Nephron (organoid): ENCODE data around the gene TGFA.

Source experiments
- H3K27ac Mint-ChIP-seq, 3 experiments: 2 replicates each; pipeline ENCODE4 v1.8.0; 2020; ENCODE audit warnings: mixed read lengths in 3 of 3, mild to moderate bottlenecking in 2 of 3, moderate library complexity in 1 of 3
- H3K27me3 Mint-ChIP-seq: 2 replicates; pipeline ENCODE4 v1.8.0; 2021; ENCODE audit warnings: low read depth, mild to moderate bottlenecking, moderate library complexity, mixed read lengths
- H3K36me3 Mint-ChIP-seq: 2 replicates; pipeline ENCODE4 v1.8.0; 2020; ENCODE audit warnings: low read depth, mixed read lengths
- H3K4me1 Mint-ChIP-seq: 2 replicates; pipeline ENCODE4 v1.8.0; 2020; ENCODE audit warnings: mixed read lengths
- H3K4me3 Mint-ChIP-seq, 3 experiments: 2 replicates each; pipeline ENCODE4 v1.8.0; 2020; ENCODE audit warnings: mild to moderate bottlenecking in 3 of 3, mixed read lengths in 3 of 3, moderate library complexity in 2 of 3
- H3K9me3 Mint-ChIP-seq: 2 replicates; pipeline ENCODE4 v1.8.0; 2020; ENCODE audit warnings: mixed read lengths
- CTCF ChIP-seq, 3 experiments: fragments of 200-600 bp; sonication (generic); IDR thresholded peaks; one replicate each; pipeline ENCODE4 v1.5.0; 2021; ENCODE audit warnings: antibody characterized with exemption in 3 of 3; ENCODE audit not compliant: unreplicated experiment in 3 of 3

TGFA gene

GRCh38 chr2:70553584-70554337 lies at the start of gene TGFA:
Gene TGFA (minus strand): TSS chr2:70553826. CDS start chr2:70553767, 59 bp downstream.
- Mint-ChIP-seq H3K9me3 (no peaks in the 10 kb centered on the region), H3K27me3 (peaks cover 89% of the 10 kb centered on the region), H3K4me1 (peaks cover 28% of the 10 kb centered on the region), H3K27ac (peak within 1 kb of the TSS; percentile 60 to 87 (median 65)), H3K4me3 (peak within 1 kb of the TSS; percentile 80 to 91 (median 85)), H3K36me3 (no peaks in the 10 kb centered on the region)
- peak; percentile 74 to 83 (median 77) for TF ChIP-seq CTCF (IDR thresholded peaks at IDR 0.05; ENCODE audit: unreplicated experiment in 3 of 3)

- Mint-ChIP-seq H3K4me3 (no peak overlapping the region), H3K9me3 (peaks cover 5% of the 10 kb centered on the region), H3K36me3 (no peaks in the 10 kb centered on the region), H3K4me1 (peaks cover 6% of the 10 kb centered on the region), H3K27me3 (peaks cover 3% of the 10 kb centered on the region), H3K27ac (no peak overlapping the region)
- no peak for TF ChIP-seq CTCF (IDR thresholded peaks at IDR 0.05; ENCODE audit: unreplicated experiment in 3 of 3)
Observed at GRCh38 chr2:70603066-70603465, 49.4 kb upstream of the TGFA start.

GRCh38 chr2:70598197-70598596 lies 44.6 kb upstream of the TGFA start:
- Mint-ChIP-seq H3K9me3 (peaks cover 8% of the 10 kb centered on the region), H3K4me1 (no peaks in the 10 kb centered on the region), H3K27ac (no peak overlapping the region), H3K4me3 (no peak overlapping the region), H3K27me3 (peaks cover 13% of the 10 kb centered on the region), H3K36me3 (no peaks in the 10 kb centered on the region)
- TF ChIP-seq CTCF (IDR thresholded peaks at IDR 0.05; ENCODE audit: unreplicated experiment in 3 of 3): no peak

- Mint-ChIP-seq H3K36me3 (no peaks in the 10 kb centered on the region), H3K9me3 (peaks cover 8% of the 10 kb centered on the region), H3K27ac (no peak overlapping the region), H3K4me3 (no peak overlapping the region), H3K4me1 (no peaks in the 10 kb centered on the region), H3K27me3 (peaks cover 10% of the 10 kb centered on the region)
- no peak for TF ChIP-seq CTCF (IDR thresholded peaks at IDR 0.05; ENCODE audit: unreplicated experiment in 3 of 3)
Observed at GRCh38 chr2:70596739-70597138, 43.1 kb upstream of the TGFA start.

GRCh38 chr2:70596293-70596692 lies 42.7 kb upstream of the TGFA start:
- Mint-ChIP-seq H3K9me3 (peaks cover 8% of the 10 kb centered on the region), H3K36me3 (no peaks in the 10 kb centered on the region), H3K27ac (no peak overlapping the region), H3K27me3 (peaks cover 10% of the 10 kb centered on the region), H3K4me3 (no peak overlapping the region), H3K4me1 (no peaks in the 10 kb centered on the region)
- no peak for TF ChIP-seq CTCF (IDR thresholded peaks at IDR 0.05; ENCODE audit: unreplicated experiment in 3 of 3)

GRCh38 chr2:70583091-70583490 lies 29.5 kb upstream of the TGFA start:
- TF ChIP-seq CTCF (IDR thresholded peaks at IDR 0.05; ENCODE audit: unreplicated experiment in 3 of 3): no peak
- Mint-ChIP-seq H3K4me1 (peaks cover 8% of the 10 kb centered on the region), H3K9me3 (no peaks in the 10 kb centered on the region), H3K4me3 (no peak overlapping the region), H3K27ac (no peak overlapping the region), H3K36me3 (no peaks in the 10 kb centered on the region), H3K27me3 (no peaks in the 10 kb centered on the region)
